Measurements from ENCODE around the gene TRIM45. TPM values are rescaled to one million over a fixed set of nuclear protein-coding genes. Genes with fewer than 3 reads are reported as not detected.

TRIM45 gene
- total RNA-seq, 1 donor from 2014 or later = 2.5 TPM

GRCh38 chr1:117127795-117128194 is 6.2 kb upstream of the TRIM45 start:
- no peak overlapping the region for H2AFZ ChIP-seq (ENCODE audit: low read depth, low read length)
- H3K79me2 ChIP-seq (ENCODE audit: insufficient read depth, low read length) = no peaks in the 10 kb centered on the region
- H3K9ac ChIP-seq (ENCODE audit: low read length) = no peak overlapping the region
- DNase-seq (ENCODE audit: low read depth) (no peak), FAIRE-seq (no peak)
- Mint-ChIP-seq H3K4me1 (ENCODE audit: low read depth, unreplicated experiment) (peaks cover 2% of the 10 kb centered on the region), H3K9me3 (ENCODE audit: unreplicated experiment) (no peaks in the 10 kb centered on the region), H3K27ac (ENCODE audit: unreplicated experiment) (no peak overlapping the region), H3K27me3 (ENCODE audit: low read depth, unreplicated experiment) (peaks cover 3% of the 10 kb centered on the region), H3K36me3 (ENCODE audit: low read depth, unreplicated experiment) (no peaks in the 10 kb centered on the region), H3K4me3 (ENCODE audit: unreplicated experiment) (no peak overlapping the region)
- H3K27me3 ChIP-seq (ENCODE audit: insufficient read depth, low read length) = no peaks in the 10 kb centered on the region
- H3K4me1 ChIP-seq (ENCODE audit: insufficient read depth, low read length) = peaks cover 5% of the 10 kb centered on the region
- H3K4me2 ChIP-seq (ENCODE audit: low read length) = no peak overlapping the region
- no peaks in the 10 kb centered on the region for H4K20me1 ChIP-seq (ENCODE audit: insufficient read depth, low read length)
- TF ChIP-seq EZH2 (IDR thresholded peaks at IDR 0.05; ENCODE audit: insufficient read depth, low read length) = no peak
- TF ChIP-seq CTCF (IDR thresholded peaks at IDR 0.05; ENCODE audit: insufficient read depth, low read depth, low read length) = no peak
- no peaks in the 10 kb centered on the region for H3K9me3 ChIP-seq (ENCODE audit: insufficient read depth, low read depth, low read length)
- H3K27ac ChIP-seq (ENCODE audit: low read depth, low read length) = no peak overlapping the region
- no peaks in the 10 kb centered on the region for H3K36me3 ChIP-seq (ENCODE audit: insufficient read depth, low read length)
- no peak overlapping the region for H3K4me3 ChIP-seq (ENCODE audit: insufficient read depth, low read depth, low read length)

DNA sequence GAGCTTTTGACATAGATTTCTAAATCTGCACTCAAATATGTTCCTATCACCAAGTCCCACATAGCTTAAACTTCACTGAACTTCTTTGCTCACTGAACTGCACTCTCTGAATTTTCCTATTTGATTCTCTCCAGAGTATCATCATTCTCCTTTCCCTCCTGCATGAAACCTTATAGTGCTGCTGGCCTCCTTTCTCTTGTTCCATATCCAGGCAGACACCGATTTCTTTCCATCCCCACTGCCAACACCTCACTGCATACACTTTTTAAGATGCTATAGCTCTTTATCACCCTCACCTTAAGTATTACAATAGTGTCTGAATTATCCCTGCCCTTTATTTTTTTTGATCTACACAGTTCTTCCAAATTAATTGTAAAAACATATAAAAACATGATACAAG is 3.1 kb upstream of the TRIM45 start:
- Histone ChIP-seq H3K27ac (ENCODE audit: low read depth, low read length) (no peak overlapping the region), H3K9me3 (ENCODE audit: insufficient read depth, low read depth, low read length) (no peaks in the 10 kb centered on the region), H3K36me3 (ENCODE audit: insufficient read depth, low read length) (no peaks in the 10 kb centered on the region), H3K9ac (ENCODE audit: low read length) (no peak overlapping the region), H3K4me3 (ENCODE audit: insufficient read depth, low read depth, low read length) (no peak overlapping the region), H3K79me2 (ENCODE audit: insufficient read depth, low read length) (no peaks in the 10 kb centered on the region), H3K27me3 (ENCODE audit: insufficient read depth, low read length) (no peaks in the 10 kb centered on the region), H2AFZ (ENCODE audit: low read depth, low read length) (no peak overlapping the region), H3K4me1 (ENCODE audit: insufficient read depth, low read length) (peaks cover 16% of the 10 kb centered on the region), H3K4me2 (ENCODE audit: low read length) (no peak overlapping the region), H4K20me1 (ENCODE audit: insufficient read depth, low read length) (no peaks in the 10 kb centered on the region)
- Mint-ChIP-seq H3K9me3 (ENCODE audit: unreplicated experiment) (no peaks in the 10 kb centered on the region), H3K4me3 (ENCODE audit: unreplicated experiment) (no peak overlapping the region), H3K4me1 (ENCODE audit: low read depth, unreplicated experiment) (peaks cover 5% of the 10 kb centered on the region), H3K36me3 (ENCODE audit: low read depth, unreplicated experiment) (no peaks in the 10 kb centered on the region), H3K27ac (ENCODE audit: unreplicated experiment) (no peak overlapping the region), H3K27me3 (ENCODE audit: low read depth, unreplicated experiment) (peaks cover 3% of the 10 kb centered on the region)
- DNase-seq (ENCODE audit: low read depth) (no peak), FAIRE-seq (no peak)
- TF ChIP-seq CTCF (IDR thresholded peaks at IDR 0.05; ENCODE audit: insufficient read depth, low read depth, low read length) = no peak
- no peak for TF ChIP-seq EZH2 (IDR thresholded peaks at IDR 0.05; ENCODE audit: insufficient read depth, low read length)

GRCh38 chr1:117123274-117123673 is 1.7 kb upstream of the TRIM45 start:
- Histone ChIP-seq H3K79me2 (ENCODE audit: insufficient read depth, low read length) (no peaks in the 10 kb centered on the region), H3K4me2 (ENCODE audit: low read length) (no peak overlapping the region), H3K27me3 (ENCODE audit: insufficient read depth, low read length) (no peaks in the 10 kb centered on the region), H3K4me3 (ENCODE audit: insufficient read depth, low read depth, low read length) (no peak overlapping the region), H3K4me1 (ENCODE audit: insufficient read depth, low read length) (peaks cover 12% of the 10 kb centered on the region), H3K27ac (ENCODE audit: low read depth, low read length) (no peak overlapping the region), H3K9ac (ENCODE audit: low read length) (no peak overlapping the region), H2AFZ (ENCODE audit: low read depth, low read length) (no peak overlapping the region), H3K9me3 (ENCODE audit: insufficient read depth, low read depth, low read length) (no peaks in the 10 kb centered on the region), H4K20me1 (ENCODE audit: insufficient read depth, low read length) (no peaks in the 10 kb centered on the region), H3K36me3 (ENCODE audit: insufficient read depth, low read length) (no peaks in the 10 kb centered on the region)
- peaks cover 2% of the 10 kb centered on the region for H3K36me3 Mint-ChIP-seq (ENCODE audit: low read depth, unreplicated experiment)
- H3K4me3 Mint-ChIP-seq (ENCODE audit: unreplicated experiment) = no peak overlapping the region
- H3K4me1 Mint-ChIP-seq (ENCODE audit: low read depth, unreplicated experiment) = peaks cover 5% of the 10 kb centered on the region
- FAIRE-seq (no peak), DNase-seq (ENCODE audit: low read depth) (no peak)
- H3K27ac Mint-ChIP-seq (ENCODE audit: unreplicated experiment) = no peak overlapping the region
- peaks cover 3% of the 10 kb centered on the region for H3K27me3 Mint-ChIP-seq (ENCODE audit: low read depth, unreplicated experiment)
- TF ChIP-seq CTCF (IDR thresholded peaks at IDR 0.05; ENCODE audit: insufficient read depth, low read depth, low read length) (no peak), EZH2 (IDR thresholded peaks at IDR 0.05; ENCODE audit: insufficient read depth, low read length) (no peak)
- no peaks in the 10 kb centered on the region for H3K9me3 Mint-ChIP-seq (ENCODE audit: unreplicated experiment)

Measured in astrocyte (in vitro differentiated cells and primary cell).